GM15510 (cell line): ENCODE results near the gene HEXD.
A peak's percentile ranks its signal among the peaks of the same experiment; 100 is the strongest.

Source experiments
- POLR2A ChIP-seq: IDR thresholded peaks from 3 replicates; pipeline ENCODE4 v1.6.1; 2011; ENCODE audit warnings: borderline replicate concordance; ENCODE audit not compliant: insufficient read length; ENCODE audit errors: extremely low read depth

HEXD gene

DNA sequence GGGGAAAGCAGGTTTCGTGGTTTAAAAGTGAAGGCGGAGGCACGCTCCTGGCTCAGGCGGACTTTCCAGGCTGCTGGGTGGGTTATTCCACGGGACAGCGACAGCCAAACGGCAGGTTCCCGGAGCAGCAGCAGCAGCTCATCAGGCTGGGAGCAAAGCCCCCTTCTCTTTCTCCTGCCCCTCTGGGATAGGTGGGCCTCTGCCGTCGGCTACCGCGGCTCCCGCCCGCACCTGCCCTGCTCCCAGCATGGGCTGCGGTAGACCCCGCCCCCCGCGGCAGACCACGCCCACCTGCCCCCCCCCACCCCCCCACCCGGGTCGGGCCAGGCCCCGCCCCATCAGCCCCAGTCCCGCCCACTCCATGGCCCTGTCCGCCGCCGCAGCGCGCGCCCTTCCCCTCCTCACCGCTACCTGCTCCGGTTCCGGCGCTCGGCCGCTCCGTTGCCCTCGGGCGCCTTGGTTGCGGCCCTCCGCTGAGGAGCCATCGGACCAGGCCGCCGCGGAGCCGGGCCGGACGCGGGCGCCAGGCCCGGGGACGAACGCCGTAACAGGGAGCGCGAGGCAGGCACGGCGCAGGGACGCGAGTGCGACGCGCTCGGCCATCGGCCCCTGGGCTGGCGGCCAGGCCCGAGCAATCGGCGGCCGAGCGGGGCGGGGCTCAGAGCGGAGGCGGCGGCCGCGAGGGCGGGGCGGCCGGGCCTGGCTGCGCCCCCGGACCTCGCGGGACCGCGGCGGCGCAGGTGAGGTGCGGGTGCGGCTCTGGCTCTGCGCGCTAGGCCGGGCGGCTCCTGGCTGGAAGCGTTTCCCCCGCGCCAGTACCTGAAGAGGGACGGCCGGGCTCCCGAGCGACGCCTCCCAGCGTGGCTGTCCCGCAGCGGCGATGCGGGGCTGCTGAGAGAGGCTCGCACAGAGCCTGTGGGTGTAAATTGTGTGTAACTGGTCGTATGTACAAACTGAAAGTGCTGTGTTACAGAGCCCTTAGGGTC lies at the start of gene HEXD, which contains the start of gene OGFOD3:
Gene HEXD, plus strand, starts transcription at position 347 of the 986 bp plus-strand sequence. CDS start 1,453 bp downstream, outside the sequence.
Gene OGFOD3, minus strand, starts transcription at position 586 of the 986 bp plus-strand sequence. Its CDS starts 101 bp downstream, at position 485.
- TF ChIP-seq POLR2A: peak; percentile 66

DNA sequence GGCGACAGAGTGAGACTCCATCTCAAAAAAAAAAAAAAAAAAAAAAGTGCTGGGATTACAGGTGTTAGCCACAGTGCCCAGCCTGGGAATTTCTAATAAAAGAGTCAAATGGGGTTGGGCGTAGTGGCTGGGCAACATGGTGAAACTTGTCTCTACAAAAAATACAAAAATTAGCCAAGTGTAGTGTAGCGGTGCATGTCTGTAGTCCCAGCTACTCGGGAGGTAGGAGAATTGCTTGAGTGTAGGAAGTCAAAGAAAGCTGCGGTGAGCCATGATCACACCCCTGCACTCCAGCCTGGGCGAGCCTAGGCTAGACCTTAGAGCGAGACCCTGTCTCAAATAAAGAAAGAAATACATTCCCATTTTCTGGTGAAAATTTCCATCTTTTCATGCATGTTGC lies 48.9 kb upstream of the HEXD start:
- TF ChIP-seq POLR2A: no peak

- TF ChIP-seq POLR2A: no peak
Observed at GRCh38 chr17:82370471-82371332, 47.4 kb upstream of the HEXD start.

GRCh38 chr17:82371333-82372248 lies 46.6 kb upstream of the HEXD start, which contains the start of gene UTS2R:
TSS of gene UTS2R (plus strand) at chr17:82371765. CDS start at chr17:82374325, 2,560 bp downstream.
- TF ChIP-seq POLR2A: no peak

DNA sequence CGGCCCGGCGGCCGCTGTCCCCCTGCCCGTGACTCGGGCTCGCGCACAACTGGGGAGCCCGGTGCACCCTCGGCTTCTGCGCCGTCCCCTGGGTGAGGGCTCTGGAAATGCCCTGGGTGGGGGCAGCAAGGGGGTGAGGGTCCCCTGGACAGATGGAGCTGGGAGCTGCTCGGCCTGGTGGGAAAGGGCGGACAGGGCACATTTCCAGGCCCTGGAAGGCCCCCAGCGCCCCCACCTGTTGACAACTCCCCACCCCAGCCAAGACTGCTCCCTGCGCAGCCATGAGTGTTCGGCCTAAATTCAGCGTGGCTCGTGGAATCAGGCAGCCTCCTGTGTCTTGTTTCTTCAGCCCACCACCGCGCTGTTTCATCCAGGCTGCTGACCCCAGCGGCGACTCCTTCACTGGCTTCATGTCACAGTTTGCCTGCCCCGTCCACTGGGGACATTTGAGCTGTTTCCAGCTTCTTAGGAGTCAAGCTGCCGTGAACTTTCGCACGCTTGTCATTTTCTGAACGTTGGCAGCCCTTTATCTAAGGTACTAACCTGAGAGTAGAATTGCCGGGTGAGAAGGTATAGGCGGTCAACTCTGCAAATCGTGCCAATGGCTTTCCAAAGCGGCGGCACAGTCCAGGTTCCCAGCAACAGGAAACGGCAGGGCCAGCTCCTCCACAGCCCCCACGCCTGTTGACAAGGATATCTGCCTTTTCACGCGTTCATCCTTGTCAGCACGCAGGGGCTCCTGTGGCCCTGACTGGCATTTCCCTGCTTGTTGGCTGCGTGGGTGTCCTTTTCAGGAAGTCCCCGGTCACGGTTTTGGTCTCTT lies 45.7 kb upstream of the HEXD start:
- no peak for TF ChIP-seq POLR2A

DNA sequence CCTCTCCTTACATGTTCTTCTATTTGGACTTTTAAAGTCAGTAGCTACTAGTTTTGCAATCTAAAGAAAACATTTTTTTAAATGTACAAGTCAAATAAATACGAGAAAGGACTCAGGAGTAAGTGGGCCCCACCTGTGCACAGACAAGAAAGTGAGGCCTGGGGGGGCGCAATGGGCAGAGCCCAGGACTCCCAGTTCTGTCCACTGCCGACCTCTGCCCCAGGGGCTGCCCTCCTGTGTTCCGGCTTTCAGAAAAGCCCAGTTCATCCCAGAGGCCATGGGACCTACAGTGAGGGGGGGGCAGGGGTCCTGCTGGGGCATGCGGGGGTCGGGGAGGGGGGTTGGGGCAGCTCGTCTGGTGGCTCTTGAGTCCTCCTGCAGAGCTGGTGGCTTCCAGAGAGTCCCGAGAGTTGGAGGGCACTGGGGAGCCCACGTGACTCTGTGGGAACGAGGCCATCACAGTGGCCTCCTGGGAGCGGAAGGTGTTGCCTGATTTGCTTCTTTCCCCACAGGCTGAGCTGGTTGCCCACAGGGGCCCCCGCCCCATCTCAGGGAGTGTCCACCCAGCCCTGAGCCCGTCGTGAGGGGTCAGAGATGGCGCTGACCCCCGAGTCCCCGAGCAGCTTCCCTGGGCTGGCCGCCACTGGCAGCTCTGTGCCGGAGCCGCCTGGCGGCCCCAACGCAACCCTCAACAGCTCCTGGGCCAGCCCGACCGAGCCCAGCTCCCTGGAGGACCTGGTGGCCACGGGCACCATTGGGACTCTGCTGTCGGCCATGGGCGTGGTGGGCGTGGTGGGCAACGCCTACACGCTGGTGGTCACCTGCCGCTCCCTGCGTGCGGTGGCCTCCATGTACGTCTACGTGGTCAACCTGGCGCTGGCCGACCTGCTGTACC lies 44.2 kb upstream of the HEXD start:
- no peak for TF ChIP-seq POLR2A

DNA sequence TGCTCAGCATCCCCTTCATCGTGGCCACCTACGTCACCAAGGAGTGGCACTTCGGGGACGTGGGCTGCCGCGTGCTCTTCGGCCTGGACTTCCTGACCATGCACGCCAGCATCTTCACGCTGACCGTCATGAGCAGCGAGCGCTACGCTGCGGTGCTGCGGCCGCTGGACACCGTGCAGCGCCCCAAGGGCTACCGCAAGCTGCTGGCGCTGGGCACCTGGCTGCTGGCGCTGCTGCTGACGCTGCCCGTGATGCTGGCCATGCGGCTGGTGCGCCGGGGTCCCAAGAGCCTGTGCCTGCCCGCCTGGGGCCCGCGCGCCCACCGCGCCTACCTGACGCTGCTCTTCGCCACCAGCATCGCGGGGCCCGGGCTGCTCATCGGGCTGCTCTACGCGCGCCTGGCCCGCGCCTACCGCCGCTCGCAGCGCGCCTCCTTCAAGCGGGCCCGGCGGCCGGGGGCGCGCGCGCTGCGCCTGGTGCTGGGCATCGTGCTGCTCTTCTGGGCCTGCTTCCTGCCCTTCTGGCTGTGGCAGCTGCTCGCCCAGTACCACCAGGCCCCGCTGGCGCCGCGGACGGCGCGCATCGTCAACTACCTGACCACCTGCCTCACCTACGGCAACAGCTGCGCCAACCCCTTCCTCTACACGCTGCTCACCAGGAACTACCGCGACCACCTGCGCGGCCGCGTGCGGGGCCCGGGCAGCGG lies 43.4 kb upstream of the HEXD start:
- no peak for TF ChIP-seq POLR2A

DNA sequence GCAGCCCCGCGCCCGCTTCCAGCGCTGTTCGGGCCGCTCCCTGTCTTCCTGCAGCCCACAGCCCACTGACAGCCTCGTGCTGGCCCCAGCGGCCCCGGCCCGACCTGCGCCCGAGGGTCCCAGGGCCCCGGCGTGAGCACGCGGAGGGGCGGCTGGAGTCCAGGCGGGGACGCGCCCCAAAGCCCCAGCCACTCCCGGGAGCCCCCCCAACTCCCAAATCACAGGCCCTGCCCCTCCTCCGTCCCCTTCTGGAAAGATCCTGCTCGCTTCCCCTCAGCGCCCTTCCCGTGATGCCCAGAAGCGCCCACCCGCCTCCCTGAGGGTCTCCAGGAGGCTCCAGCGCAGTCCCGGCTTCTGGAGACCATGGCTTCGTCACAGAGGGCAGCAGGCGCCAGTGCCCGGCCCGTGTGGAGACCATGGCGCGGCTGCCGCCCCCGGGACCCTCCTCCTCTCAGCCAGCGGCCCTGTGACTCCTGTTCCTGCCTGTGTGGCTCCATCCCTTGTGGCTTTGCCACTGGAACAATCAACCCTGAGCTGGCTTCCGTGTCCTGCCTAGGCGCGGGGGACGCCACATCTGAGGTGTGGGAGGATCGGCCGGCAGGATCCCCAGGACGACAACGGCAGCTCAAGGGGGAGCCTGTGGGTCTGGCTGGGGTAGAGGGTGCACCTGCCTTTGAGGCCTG lies 42.6 kb upstream of the HEXD start:
- TF ChIP-seq POLR2A: no peak

DNA sequence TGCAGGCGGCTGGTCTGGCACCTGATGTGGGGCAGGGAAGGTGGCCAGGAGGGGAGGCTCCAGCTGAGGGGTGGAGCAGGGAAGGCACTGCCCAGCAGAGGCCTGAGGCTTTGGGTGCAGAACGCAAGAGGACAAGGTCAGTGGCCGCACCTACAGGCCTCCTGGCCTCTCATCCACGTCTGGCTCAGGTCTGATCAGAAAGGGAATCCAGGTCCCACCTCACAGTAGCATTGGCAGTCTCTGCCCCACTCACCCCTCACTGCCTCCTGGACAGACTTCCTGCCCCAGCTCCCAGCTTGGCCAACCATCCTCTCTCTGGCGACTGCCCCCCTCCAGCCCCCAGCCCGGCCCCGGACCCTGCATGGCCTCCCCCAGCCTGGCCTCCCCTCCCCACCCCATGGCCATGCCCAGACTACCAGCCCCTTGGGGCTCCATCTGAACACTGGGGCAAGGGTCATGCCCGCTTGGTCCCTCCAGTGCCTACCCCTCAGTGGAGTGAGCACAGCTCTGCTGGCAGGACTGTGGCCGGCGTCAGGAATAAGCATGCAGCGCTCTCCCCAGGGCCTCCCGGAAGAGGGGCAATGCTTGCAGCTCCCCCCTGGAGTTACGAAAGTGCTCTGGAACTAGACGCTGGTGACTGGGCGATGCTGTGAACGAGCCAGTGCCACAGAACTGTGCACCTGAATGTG lies 42.0 kb upstream of the HEXD start:
- TF ChIP-seq POLR2A: no peak

GRCh38 chr17:82377924-82378740 lies 40.0 kb upstream of the HEXD start:
- TF ChIP-seq POLR2A: no peak
